GM12878 (cell line): ENCODE results near the gene TMEM126A.
"Not testable (repeated sequence)": the region's sequence is repeated elsewhere in the genome, so short reads cannot be mapped to it uniquely, and the experiment has no call there.

Experiments used
- CHD1 ChIP-seq: IDR thresholded peaks from 2 replicates; pipeline ENCODE4 v1.6.1; 2012; ENCODE audit warnings: low read depth, low read length, improper control_type of control experiment
- CTCF ChIP-seq, 3 experiments: IDR thresholded peaks in 2 of 3; conservative IDR thresholded peaks in 1 of 3; 2 replicates each; pipeline ENCODE4 v1.5.1; 2011; ENCODE audit warnings: low read depth in 3 of 3, low read length in 3 of 3, mild to moderate bottlenecking in 3 of 3, control low read depth in 2 of 3, moderate library complexity in 2 of 3, inconsistent platforms in 1 of 3, mixed read lengths in 1 of 3; ENCODE audit not compliant: control insufficient read depth in 2 of 3, insufficient read depth in 1 of 3; ENCODE audit errors: extremely low read depth in 1 of 3
- EP300 ChIP-seq, 2 experiments: fragments of 150-350 bp in 1 of 2; IDR thresholded peaks; 2 replicates each; pipeline ENCODE4 v1.6.1; 2011 to 2012; ENCODE audit warnings: low read depth in 2 of 2, low read length in 2 of 2, borderline replicate concordance in 1 of 2, improper control_type of control experiment in 1 of 2, inconsistent platforms in 1 of 2; ENCODE audit not compliant: control insufficient read depth in 1 of 2
- MXI1 ChIP-seq: fragments of 150-350 bp; IDR thresholded peaks from 2 replicates; pipeline ENCODE4 v1.6.1; 2011; ENCODE audit warnings: low read depth, mild to moderate bottlenecking, inconsistent platforms, low read length, improper control_type of control experiment
- MYC ChIP-seq: IDR thresholded peaks from 2 replicates; pipeline ENCODE4 v1.6.1; 2011; ENCODE audit warnings: mild to moderate bottlenecking, low read length, moderate library complexity, inconsistent platforms; ENCODE audit not compliant: insufficient read depth, insufficient replicate concordance, insufficient read length, severe bottlenecking
- NR2F1 ChIP-seq: fragments of 450-650 bp; conservative IDR thresholded peaks from 2 replicates; pipeline ENCODE4 v1.6.1; 2017; ENCODE audit warnings: mild to moderate bottlenecking
- POLR2A ChIP-seq: IDR thresholded peaks from 2 replicates; pipeline ENCODE4 v1.6.1; 2011; ENCODE audit warnings: low read depth, mild to moderate bottlenecking, low read length
- POLR2AphosphoS5 ChIP-seq: IDR thresholded peaks from 2 replicates; pipeline ENCODE4 v1.6.1; 2011; ENCODE audit warnings: mild to moderate bottlenecking, low read length, inconsistent platforms
- PRDM15 ChIP-seq: fragments of 450-650 bp; formaldehyde crosslinking; IDR thresholded peaks from 2 replicates; pipeline ENCODE4 v1.4.0; 2020; ENCODE audit warnings: mild to moderate bottlenecking, moderate library complexity
- SUPT20H ChIP-seq: IDR thresholded peaks from 2 replicates; pipeline ENCODE4 v1.6.1; 2011; ENCODE audit warnings: low read depth, mild to moderate bottlenecking, low read length, moderate library complexity, borderline replicate concordance; ENCODE audit not compliant: control insufficient read depth
- ZBED1 ChIP-seq: IDR thresholded peaks from 2 replicates; pipeline ENCODE4 v1.6.1; 2016; ENCODE audit warnings: borderline replicate concordance
- ZBTB11 ChIP-seq: fragments of 450-650 bp; formaldehyde crosslinking; IDR thresholded peaks from 2 replicates; pipeline ENCODE4 v1.5.0; 2022; ENCODE audit warnings: mild to moderate bottlenecking, missing genetic modification characterization

- TF ChIP-seq CHD1; SUPT20H; CTCF (IDR thresholded peaks at IDR 0.05 in 2 of 3, conservative IDR thresholded peaks at IDR 0.05 in 1 of 3; ENCODE audit: control insufficient read depth in 2 of 3, extremely low read depth in 1 of 3, insufficient read depth in 1 of 3, low read depth in 3 of 3, low read length in 3 of 3); POLR2A; ZBED1; NR2F1; EP300 (IDR thresholded peaks at IDR 0.05; ENCODE audit: borderline replicate concordance in 1 of 2, control insufficient read depth in 1 of 2, low read depth in 2 of 2, low read length in 2 of 2); PRDM15 (CRISPR knock-in tag); POLR2AphosphoS5; MYC; MXI1; ZBTB11 (CRISPR knock-in tag): not testable (repeated sequence)
These were observed 39.1 kb upstream of the TMEM126A start for GRCh38 chr11:85608621-85609020.
